ENCODE measurements around the gene NMNAT3. TPM values are rescaled to one million over a fixed set of nuclear protein-coding genes. Genes with fewer than 3 reads are reported as not detected.

Gene NMNAT3
- total RNA-seq, 1 experiment from 2014 or later, result 4.8 TPM

GRCh38 chr3:139657936-139658335 is 19.8 kb downstream of the NMNAT3 start:
- no peak overlapping the region for H3K27ac ChIP-seq (ENCODE audit: low read length)
- ATAC-seq (no peak), DNase-seq (no peak)
- no TSS peak for BruUV-seq (replicated peaks)
- H3K9me3 ChIP-seq (ENCODE audit: low read length), result no peaks in the 10 kb centered on the region
- intact Hi-C loops (cut with micrococcal nuclease), result no loop called here
- no peaks in the 10 kb centered on the region; the same call in 1 of the 2 replicates for H3K4me1 ChIP-seq (ENCODE audit: insufficient read depth, low read length)
- no peaks in the 10 kb centered on the region for H3K9me2 ChIP-seq (replicated peaks; ENCODE audit: low read length)
- no peaks in the 10 kb centered on the region for H3K27me3 ChIP-seq (ENCODE audit: low read length)
- H3K9ac ChIP-seq (ENCODE audit: low read length), result no peak overlapping the region
- no peaks in the 10 kb centered on the region for H3K79me2 ChIP-seq (ENCODE audit: low read length)
- no peaks in the 10 kb centered on the region for H4K20me1 ChIP-seq (ENCODE audit: low read length)
- ChIA-PET CTCF (no interaction called here), POLR2A (ENCODE audit: unreplicated experiment) (no interaction called here)
- no peak overlapping the region for H3K4me2 ChIP-seq (ENCODE audit: low read length)
- TF ChIP-seq CTCF (conservative IDR thresholded peaks at IDR 0.05; ENCODE audit: low read depth, low read length) (no peak), EZH2 (IDR thresholded peaks at IDR 0.05; ENCODE audit: low read length, unreplicated experiment) (no peak), EZH2phosphoT487 (IDR thresholded peaks at IDR 0.05; ENCODE audit: borderline replicate concordance, low read length) (no peak)
- H3K4me3 ChIP-seq (ENCODE audit: low read length), result no peak overlapping the region
- no peaks in the 10 kb centered on the region for H3F3A ChIP-seq (ENCODE audit: low read length, unreplicated experiment)
- H2AFZ ChIP-seq (ENCODE audit: low read length), result no peak overlapping the region
- no peaks in the 10 kb centered on the region for H3K36me3 ChIP-seq (ENCODE audit: low read depth, low read length)

GRCh38 chr3:139657434-139657833 is 20.3 kb downstream of the NMNAT3 start:
- Histone ChIP-seq H4K20me1 (ENCODE audit: low read length) (no peaks in the 10 kb centered on the region), H3K9ac (ENCODE audit: low read length) (no peak overlapping the region), H3K4me3 (ENCODE audit: low read length) (no peak overlapping the region), H3K36me3 (ENCODE audit: low read depth, low read length) (no peaks in the 10 kb centered on the region), H3K4me2 (ENCODE audit: low read length) (no peak overlapping the region), H3F3A (ENCODE audit: low read length, unreplicated experiment) (no peaks in the 10 kb centered on the region), H2AFZ (ENCODE audit: low read length) (no peak overlapping the region), H3K4me1 (ENCODE audit: insufficient read depth, low read length) (no peaks in the 10 kb centered on the region; the same call in 1 of the 2 replicates), H3K27me3 (ENCODE audit: low read length) (no peaks in the 10 kb centered on the region), H3K9me3 (ENCODE audit: low read length) (no peaks in the 10 kb centered on the region), H3K79me2 (ENCODE audit: low read length) (no peaks in the 10 kb centered on the region), H3K9me2 (replicated peaks; ENCODE audit: low read length) (no peaks in the 10 kb centered on the region), H3K27ac (ENCODE audit: low read length) (no peak overlapping the region)
- no TSS peak for BruUV-seq (replicated peaks)
- no peak for TF ChIP-seq EZH2 (IDR thresholded peaks at IDR 0.05; ENCODE audit: low read length, unreplicated experiment)
- TF ChIP-seq CTCF (conservative IDR thresholded peaks at IDR 0.05; ENCODE audit: low read depth, low read length), result no peak
- no peak for TF ChIP-seq EZH2phosphoT487 (IDR thresholded peaks at IDR 0.05; ENCODE audit: borderline replicate concordance, low read length)
- POLR2A ChIA-PET (ENCODE audit: unreplicated experiment), result no interaction called here
- ATAC-seq (no peak), DNase-seq (no peak)
- intact Hi-C loops (cut with micrococcal nuclease), result no loop called here
- CTCF ChIA-PET, result no interaction called here

- no peaks in the 10 kb centered on the region for H3K9me2 ChIP-seq (replicated peaks; ENCODE audit: low read length)
- CTCF ChIA-PET, result no interaction called here
Observed at GRCh38 chr3:139655909-139656595, 21.7 kb downstream of the NMNAT3 start.

More at GRCh38 chr3:139655909-139656595, 21.7 kb downstream of the NMNAT3 start:
- no peaks in the 10 kb centered on the region for H3F3A ChIP-seq (ENCODE audit: low read length, unreplicated experiment)
- DNase-seq (no peak), ATAC-seq (no peak)
- no peak overlapping the region for H2AFZ ChIP-seq (ENCODE audit: low read length)
- no peaks in the 10 kb centered on the region for H3K27me3 ChIP-seq (ENCODE audit: low read length)
- POLR2A ChIA-PET (ENCODE audit: unreplicated experiment), result no interaction called here
- BruUV-seq (replicated peaks), result no TSS peak
- no peaks in the 10 kb centered on the region for H4K20me1 ChIP-seq (ENCODE audit: low read length)
- H3K4me2 ChIP-seq (ENCODE audit: low read length), result no peak overlapping the region
- TF ChIP-seq EZH2phosphoT487 (IDR thresholded peaks at IDR 0.05; ENCODE audit: borderline replicate concordance, low read length) (no peak), EZH2 (IDR thresholded peaks at IDR 0.05; ENCODE audit: low read length, unreplicated experiment) (no peak), CTCF (conservative IDR thresholded peaks at IDR 0.05; ENCODE audit: low read depth, low read length) (no peak)
- H3K27ac ChIP-seq (ENCODE audit: low read length), result no peak overlapping the region
- H3K79me2 ChIP-seq (ENCODE audit: low read length), result no peaks in the 10 kb centered on the region
- no peak overlapping the region for H3K4me3 ChIP-seq (ENCODE audit: low read length)
- H3K4me1 ChIP-seq (ENCODE audit: insufficient read depth, low read length), result no peaks in the 10 kb centered on the region; the same call in 1 of the 2 replicates
- H3K36me3 ChIP-seq (ENCODE audit: low read depth, low read length), result no peaks in the 10 kb centered on the region
- H3K9me3 ChIP-seq (ENCODE audit: low read length), result no peaks in the 10 kb centered on the region
- intact Hi-C loops (cut with micrococcal nuclease), result no loop called here
- no peak overlapping the region for H3K9ac ChIP-seq (ENCODE audit: low read length)
